Measurements from ENCODE around the gene MRPL23.

The MRPL23 gene

DNA sequence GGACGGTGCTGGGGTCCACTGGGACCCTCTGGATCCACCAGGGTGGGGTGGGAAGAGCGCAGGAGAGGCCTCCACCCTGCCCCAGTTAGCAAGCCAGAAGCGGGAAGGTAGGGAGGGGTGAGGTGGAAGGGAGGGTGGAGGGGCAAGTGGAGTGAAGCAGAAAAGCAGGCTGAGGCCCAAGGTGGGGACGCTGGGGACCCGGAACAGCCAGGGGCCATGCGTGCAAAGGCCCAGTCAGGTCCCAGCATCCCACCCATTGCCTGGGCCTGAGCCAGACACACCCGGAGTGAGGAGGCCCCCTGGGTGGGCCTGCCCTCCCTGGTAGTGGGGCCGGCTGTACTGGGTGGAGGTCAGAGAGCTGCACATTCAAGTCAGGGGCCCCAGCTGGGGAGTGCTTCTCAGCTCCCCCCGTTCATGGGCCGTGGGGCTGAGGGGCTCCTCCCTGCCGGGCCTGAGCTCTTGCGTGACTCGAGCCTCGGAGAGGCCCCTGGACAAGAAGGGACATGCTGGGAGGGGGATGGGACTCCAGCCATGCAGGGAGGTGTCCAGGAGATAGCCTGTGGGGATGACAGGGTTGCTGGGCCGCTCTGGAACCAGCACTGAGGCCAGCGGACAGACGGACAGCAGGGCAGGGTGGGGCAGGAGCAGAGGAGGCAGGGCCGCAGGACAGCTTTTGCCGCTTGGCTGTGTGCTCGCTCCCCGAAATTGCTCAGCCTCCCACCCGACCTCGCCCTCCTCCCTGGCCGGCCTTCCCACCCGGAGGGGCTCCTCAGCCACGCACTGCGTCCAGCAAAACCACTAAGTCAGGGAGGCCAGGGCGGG, 19.9 kb upstream of the MRPL23 start:
- Mint-ChIP-seq H3K4me3 (no peak overlapping the region), H3K4me1 (peaks cover 5% of the 10 kb centered on the region), H3K9me3 (no peaks in the 10 kb centered on the region), H3K36me3 (no peaks in the 10 kb centered on the region), H3K27ac (no peak overlapping the region), H3K27me3 (no peaks in the 10 kb centered on the region)

DNA sequence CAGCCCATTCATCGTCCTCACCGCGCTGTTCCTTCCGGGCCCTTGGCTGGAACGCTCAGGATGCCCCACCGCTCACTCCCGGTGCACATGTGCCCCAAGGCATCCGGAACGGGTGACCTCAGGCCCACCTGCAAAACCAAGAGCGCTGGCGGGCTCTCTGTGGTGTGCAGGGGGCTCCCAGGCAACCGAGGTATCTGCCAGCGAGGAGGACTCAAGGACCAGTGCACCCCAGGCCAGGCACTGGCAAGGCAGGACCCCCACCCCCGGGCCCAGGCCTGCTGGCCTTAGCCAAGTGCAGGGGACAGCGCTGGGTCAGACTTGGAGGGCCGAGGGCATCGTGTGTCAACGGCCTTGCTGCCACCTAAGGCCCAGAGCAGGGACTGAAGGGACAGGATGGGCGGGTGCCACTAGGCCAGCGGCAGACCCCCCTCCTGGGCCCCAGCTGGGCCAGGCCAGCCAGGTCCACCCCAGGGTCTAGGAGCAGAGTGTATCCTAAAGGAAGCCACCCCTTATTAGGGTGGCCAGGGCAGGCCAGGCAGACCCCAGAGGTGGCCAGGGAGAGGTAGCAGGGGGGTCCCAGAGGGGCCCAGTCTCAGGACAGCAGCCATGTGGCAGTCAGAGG, 19.2 kb upstream of the MRPL23 start:
- H3K27me3 Mint-ChIP-seq: no peaks in the 10 kb centered on the region
- no peak overlapping the region for H3K4me3 Mint-ChIP-seq
- H3K4me1 Mint-ChIP-seq: peaks cover 5% of the 10 kb centered on the region
- H3K36me3 Mint-ChIP-seq: no peaks in the 10 kb centered on the region
- no peaks in the 10 kb centered on the region for H3K9me3 Mint-ChIP-seq
- H3K27ac Mint-ChIP-seq: no peak overlapping the region

DNA sequence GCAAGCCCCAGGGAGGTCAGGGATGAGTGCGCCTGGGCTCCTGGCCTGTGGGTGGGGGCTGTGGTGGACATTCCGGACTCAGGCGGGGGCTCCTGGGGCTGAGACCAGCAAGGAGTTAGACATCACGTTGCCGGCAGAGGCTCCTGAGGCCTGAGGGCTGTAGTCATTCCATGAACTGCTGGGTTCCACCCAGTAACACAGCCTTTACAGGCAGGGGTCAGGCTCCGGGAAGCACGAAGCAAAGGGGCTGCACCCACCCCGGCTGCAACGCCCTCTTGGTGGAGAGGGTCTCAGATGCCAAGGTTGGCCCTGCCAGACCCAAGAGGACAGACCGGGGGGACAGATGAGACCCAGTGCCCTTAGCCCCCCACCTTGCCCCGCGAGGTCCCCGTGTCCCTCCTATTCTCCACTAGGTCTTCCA, 18.7 kb upstream of the MRPL23 start:
- H3K9me3 Mint-ChIP-seq: no peaks in the 10 kb centered on the region
- H3K27me3 Mint-ChIP-seq: no peaks in the 10 kb centered on the region
- H3K4me1 Mint-ChIP-seq: peaks cover 5% of the 10 kb centered on the region
- H3K4me3 Mint-ChIP-seq: no peak overlapping the region
- H3K36me3 Mint-ChIP-seq: no peaks in the 10 kb centered on the region
- H3K27ac Mint-ChIP-seq: no peak overlapping the region

DNA sequence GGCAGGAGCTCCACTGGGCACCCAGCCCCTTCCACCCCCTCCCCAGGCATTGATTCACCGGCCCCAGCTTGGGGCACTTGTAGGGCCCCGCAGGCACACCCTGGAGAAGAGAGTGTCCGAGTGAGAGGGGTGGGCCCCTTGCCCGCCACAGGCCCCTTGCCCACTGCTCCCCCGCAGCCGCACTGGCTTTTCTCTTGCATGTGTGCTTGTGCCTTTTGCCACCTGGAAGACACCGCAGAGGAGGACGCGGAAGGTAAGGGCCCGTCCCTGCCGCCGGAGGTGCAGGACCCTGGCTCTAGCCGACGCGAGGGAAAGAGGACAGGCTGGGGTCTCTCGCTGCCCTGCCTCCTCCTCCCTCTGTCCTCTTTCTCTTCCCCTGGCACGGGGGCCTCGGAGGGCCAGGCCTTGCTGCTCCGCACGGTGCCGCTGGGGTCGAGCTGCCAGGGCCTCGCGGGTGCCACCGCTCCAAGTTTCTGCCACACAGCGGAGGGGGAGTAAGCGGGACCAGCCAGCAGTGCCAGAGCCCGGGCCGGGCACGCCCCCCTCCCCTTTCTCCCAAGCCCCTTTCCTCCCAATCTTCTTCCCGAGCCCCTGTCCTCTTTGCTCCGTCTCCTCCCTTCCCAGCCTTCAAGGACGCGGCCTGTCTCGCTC, 18.1 kb upstream of the MRPL23 start:
- Mint-ChIP-seq H3K4me1 (peaks cover 5% of the 10 kb centered on the region), H3K9me3 (no peaks in the 10 kb centered on the region), H3K36me3 (no peaks in the 10 kb centered on the region), H3K4me3 (no peak overlapping the region), H3K27ac (no peak overlapping the region), H3K27me3 (no peaks in the 10 kb centered on the region)

DNA sequence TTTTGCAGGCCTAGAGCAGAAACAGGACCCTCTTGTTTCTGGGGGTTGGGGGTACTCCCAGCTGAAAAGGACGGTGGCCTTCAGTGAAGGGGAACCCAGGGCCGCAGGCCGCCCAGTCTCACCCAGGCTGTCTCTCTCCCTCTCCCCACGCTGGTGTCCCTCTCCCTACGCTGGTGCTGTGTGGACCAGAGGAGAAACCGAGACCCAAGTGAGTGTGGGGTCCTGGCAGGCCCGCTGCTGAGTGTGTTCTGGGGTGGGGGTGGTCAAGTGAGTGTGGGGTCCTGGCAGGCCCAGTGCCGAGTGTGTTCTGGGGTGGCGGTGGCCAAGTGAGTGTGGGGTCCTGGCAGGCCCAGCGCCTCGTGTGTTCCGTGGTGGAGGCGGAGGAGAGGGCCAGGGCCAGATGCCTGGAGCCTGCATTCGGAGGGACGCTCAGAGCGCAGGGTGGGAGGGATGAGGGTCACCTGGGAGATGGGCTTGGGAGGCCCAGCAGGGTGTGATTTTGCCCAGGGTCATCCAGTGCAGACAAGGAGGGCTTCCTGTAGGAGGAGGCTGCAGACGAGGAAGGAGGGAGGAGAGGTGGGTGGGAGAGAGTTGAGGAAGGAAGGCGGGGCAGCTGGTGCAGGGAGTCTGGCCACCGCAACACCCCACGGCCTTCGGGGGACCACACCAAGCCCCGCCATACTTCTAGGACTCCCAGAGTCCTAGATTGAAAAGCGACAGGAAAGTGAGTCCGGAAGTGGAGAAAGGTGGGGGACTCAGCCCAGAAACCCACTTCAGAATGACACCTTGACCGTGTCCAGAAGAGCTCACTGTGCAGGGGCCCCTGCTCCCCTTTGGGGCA, 17.3 kb upstream of the MRPL23 start:
- H3K9me3 Mint-ChIP-seq: no peaks in the 10 kb centered on the region
- H3K4me3 Mint-ChIP-seq: no peak overlapping the region
- H3K4me1 Mint-ChIP-seq: peaks cover 5% of the 10 kb centered on the region
- no peaks in the 10 kb centered on the region for H3K36me3 Mint-ChIP-seq
- H3K27me3 Mint-ChIP-seq: no peaks in the 10 kb centered on the region
- no peak overlapping the region for H3K27ac Mint-ChIP-seq

DNA sequence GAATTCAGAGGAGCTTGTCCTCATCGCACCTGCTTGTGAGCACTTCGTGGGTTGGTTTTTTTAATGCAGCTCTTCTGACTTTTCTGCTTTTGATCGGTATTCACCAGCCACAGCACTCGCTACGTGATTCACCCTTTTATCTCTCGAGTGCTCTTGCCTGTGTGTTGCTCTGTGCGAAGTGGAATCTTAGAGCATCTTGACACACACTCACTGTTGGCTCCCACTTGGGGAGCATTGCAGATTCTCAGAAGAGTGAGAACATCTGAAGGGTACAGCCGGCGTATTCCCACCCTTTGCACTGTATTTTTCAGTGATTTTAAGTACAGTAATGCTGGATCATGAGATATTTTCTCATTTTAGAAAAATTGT, 16.7 kb upstream of the MRPL23 start:
- H3K27me3 Mint-ChIP-seq: no peaks in the 10 kb centered on the region

DNA sequence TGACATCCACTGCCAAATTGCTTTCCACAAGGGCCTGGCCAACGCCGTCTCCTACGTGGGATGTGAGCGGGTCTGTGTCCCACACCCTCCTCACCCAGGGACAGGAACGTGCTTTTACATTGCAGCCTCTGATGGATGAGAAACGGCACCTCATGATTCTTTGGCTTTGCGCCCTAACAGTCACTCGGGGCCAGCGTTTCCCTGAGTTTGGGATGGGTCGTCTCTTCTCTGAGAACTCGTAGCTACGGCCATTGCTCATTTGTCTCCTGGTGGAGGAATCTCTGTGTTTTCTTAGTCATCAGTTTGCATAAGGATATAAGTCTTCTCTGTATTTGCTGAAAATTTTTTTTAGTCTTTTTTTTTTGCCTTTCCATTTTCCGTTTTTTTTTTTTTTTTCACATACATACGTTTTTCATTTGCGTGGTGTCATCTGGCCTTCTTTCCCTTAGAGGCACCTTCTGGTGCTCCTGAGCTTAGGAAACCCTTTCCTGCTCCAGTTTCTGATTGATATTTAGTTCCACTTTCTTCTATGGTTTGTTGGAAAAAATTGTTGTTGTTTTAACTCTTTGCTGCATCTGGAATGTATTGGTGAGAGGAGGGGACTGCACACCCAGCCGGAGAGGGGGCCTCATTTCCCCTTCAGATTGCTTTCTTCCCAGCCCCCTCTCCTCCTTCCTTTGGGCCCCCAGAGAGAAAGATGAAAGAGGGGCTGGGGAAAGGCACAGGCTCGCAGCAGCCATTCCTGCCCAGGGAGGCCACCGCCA, 15.6 kb upstream of the MRPL23 start:
- Mint-ChIP-seq H3K9me3 (no peaks in the 10 kb centered on the region), H3K27ac (no peak overlapping the region), H3K27me3 (no peaks in the 10 kb centered on the region), H3K4me3 (no peak overlapping the region), H3K36me3 (no peaks in the 10 kb centered on the region), H3K4me1 (peaks cover 5% of the 10 kb centered on the region)

More for the DNA sequence above, 16.7 kb upstream of the MRPL23 start:
- no peak overlapping the region for H3K4me3 Mint-ChIP-seq
- peaks cover 5% of the 10 kb centered on the region for H3K4me1 Mint-ChIP-seq
- H3K36me3 Mint-ChIP-seq: no peaks in the 10 kb centered on the region
- H3K9me3 Mint-ChIP-seq: no peaks in the 10 kb centered on the region
- H3K27ac Mint-ChIP-seq: no peak overlapping the region

DNA sequence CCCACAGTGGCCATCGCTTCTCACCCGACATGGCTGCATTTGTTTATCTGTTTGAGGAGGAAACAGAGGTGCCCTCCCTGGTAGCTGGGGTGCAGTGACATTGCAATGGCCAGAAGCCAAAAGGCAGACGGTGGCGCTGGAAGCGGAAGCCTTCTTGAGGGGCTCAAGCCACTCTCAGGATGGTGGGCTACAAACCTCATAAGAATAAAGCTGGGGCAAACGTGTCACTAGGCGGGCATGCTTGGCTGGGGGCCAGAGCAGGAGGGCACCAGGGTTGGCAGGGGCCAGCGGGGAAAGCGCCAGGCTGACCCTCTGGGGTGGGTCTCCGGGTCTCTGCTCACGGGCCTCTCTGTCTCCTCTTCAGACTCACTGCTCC, 15.0 kb upstream of the MRPL23 start:
- Mint-ChIP-seq H3K9me3 (no peaks in the 10 kb centered on the region), H3K4me1 (peaks cover 5% of the 10 kb centered on the region), H3K4me3 (no peak overlapping the region), H3K27me3 (no peaks in the 10 kb centered on the region), H3K36me3 (no peaks in the 10 kb centered on the region), H3K27ac (no peak overlapping the region)

DNA sequence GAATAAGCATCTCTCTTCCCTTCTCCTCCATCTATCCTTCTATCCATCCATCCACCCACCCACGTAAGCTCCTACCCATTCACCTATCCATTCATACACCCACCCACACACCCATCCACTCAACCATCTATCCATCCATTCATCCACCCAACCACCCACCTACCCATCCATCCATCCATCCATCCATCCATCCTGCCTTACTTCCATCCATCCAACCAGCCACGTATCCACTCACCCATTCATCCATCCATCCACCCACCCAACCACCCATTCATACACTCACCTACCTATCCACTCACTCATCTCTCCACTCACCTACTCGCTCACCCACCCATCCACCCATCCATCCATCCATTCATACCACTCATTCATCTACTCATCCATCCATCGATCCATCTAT, 14.5 kb upstream of the MRPL23 start:
- Mint-ChIP-seq H3K4me3 (no peak overlapping the region), H3K36me3 (no peaks in the 10 kb centered on the region), H3K9me3 (no peaks in the 10 kb centered on the region), H3K4me1 (peaks cover 5% of the 10 kb centered on the region), H3K27me3 (no peaks in the 10 kb centered on the region), H3K27ac (no peak overlapping the region)

DNA sequence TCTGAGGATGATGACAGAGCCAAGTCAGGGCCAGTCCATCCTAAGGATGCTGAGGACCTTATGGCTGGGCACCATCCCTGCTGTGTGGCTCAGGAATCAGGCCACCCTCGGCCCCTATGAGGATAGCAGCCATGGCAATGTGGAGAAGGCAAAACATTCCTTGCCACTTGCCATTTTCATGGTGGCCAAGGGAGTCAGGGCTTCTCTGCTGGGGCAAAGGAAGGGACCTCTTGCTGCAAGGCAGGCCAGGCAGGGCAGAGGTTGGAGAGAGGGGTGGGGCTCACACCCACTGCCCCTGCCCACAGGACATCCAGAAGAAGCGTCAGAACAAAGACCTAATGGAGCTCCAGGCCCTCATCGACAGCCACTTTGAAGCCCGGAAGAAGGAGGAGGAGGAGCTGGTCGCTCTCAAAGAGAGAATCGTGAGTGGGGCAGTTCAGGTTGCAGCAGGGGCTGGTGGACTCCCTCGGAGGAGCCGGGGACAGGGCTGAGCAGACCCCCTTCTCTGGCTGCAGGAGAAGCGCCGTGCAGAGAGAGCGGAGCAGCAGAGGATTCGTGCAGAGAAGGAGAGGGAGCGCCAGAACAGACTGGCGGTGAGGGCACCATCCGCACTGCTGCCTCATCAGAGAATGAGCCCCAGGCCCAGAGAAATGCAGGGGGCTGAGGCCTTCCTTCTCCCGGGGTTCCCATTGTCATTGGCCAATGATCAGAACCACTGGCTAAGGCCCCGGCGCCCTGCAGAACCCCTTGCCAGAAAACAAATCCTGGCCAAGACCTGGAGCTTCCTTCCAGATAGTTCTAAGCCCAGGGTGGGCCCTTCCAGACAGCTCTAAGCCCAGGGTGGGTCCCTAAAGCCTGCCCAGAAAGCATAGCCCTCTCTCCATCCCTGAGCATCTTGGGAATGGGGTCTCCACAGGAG, 13.5 kb upstream of the MRPL23 start:
- H3K27me3 Mint-ChIP-seq: no peaks in the 10 kb centered on the region
- no peaks in the 10 kb centered on the region for H3K36me3 Mint-ChIP-seq
- H3K9me3 Mint-ChIP-seq: no peaks in the 10 kb centered on the region
- no peak overlapping the region for H3K27ac Mint-ChIP-seq
- H3K4me1 Mint-ChIP-seq: peaks cover 5% of the 10 kb centered on the region
- no peak overlapping the region for H3K4me3 Mint-ChIP-seq

DNA sequence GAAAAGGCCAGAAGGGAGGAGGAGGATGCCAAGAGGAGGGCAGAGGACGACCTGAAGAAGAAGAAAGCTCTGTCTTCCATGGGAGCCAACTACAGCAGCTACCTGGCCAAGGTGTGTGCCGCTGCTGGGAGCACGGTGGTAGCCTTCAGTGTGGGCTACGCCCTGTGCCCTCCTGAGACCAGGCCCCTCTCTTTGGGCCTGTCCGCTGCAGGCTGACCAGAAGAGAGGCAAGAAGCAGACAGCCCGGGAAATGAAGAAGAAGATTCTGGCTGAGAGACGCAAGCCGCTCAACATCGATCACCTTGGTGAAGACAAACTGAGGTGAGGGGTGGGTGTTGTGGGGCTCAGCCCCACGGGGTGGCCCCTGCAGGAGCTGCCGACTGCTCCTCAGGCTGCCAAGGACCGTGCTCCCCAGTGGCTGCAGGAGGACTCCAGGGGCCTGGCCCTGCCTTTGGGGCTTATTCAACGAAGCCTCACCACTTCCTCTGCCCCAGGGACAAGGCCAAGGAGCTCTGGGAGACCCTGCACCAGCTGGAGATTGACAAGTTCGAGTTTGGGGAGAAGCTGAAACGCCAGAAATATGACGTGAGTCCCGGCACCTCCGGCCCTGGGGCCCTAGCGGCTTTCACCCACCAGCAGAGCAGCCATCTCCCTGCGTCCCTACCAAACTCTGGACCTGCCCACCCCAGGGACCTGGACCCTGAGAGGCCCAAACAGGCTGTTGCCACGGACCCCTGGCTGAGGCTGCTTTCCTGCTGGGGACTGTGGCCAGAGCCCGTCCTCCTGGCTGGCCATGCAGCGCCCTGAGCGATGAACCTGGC, 12.6 kb upstream of the MRPL23 start:
- H3K27me3 Mint-ChIP-seq: no peaks in the 10 kb centered on the region
- H3K36me3 Mint-ChIP-seq: no peaks in the 10 kb centered on the region
- no peaks in the 10 kb centered on the region for H3K9me3 Mint-ChIP-seq
- H3K27ac Mint-ChIP-seq: no peak overlapping the region
- no peak overlapping the region for H3K4me3 Mint-ChIP-seq
- peaks cover 9% of the 10 kb centered on the region for H3K4me1 Mint-ChIP-seq

DNA sequence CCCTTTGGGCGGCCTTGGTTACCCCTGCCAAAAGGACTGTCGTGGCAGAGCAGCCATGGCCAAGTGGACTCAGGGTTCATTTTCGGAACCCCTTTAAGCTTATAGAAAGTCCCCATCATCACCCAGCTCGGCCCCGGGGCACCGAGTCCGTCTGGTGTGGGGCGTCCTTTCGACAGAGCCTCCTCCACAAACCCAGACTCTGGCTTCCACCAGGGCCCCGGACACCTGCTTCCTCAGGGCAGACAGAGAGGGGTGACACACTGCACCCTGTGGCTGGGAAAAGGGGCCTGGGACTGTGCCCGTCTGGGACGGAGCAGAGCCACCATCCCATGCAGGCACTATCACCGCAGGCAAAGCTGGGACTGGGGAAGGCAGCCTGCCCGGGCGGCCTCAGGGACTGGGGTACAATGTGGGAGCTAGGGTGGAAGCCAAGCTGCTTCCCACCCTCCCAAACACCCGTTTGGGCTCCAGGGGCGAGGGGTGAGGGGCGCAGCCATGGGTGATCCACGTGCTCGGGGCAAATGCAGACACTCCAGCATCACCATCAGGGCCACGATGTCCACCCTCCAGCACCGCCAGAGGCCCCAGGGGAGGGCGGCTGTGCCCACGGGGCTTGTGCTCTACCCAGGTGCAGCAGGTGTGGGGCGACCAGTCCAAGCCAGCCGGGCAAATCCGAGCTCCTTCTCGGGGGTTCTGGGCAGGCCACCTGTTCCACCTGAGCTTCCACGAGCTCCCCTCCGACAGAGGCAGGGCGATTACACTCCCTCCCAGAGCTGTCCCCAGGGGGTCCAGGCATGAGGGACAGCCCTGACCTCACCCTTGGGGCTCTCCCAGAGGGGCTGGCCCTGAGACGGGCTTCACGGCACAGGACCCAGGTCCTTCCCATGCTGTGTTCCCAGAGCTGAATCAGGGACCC, 11.7 kb upstream of the MRPL23 start:
- Mint-ChIP-seq H3K36me3 (no peaks in the 10 kb centered on the region), H3K9me3 (no peaks in the 10 kb centered on the region), H3K27ac (no peak overlapping the region), H3K4me3 (no peak overlapping the region), H3K4me1 (peaks cover 12% of the 10 kb centered on the region), H3K27me3 (no peaks in the 10 kb centered on the region)

Data from activated naive CD4-positive, alpha-beta T cell treated with anti-CD3 and anti-CD28 coated beads, Interleukin-2, amount 50 U/mL, for 24 hours (primary cell).